ENCODE results near the gene ETV3. TPM values are rescaled to one million over a fixed set of nuclear protein-coding genes. Genes with fewer than 3 reads are reported as not detected.
"Not testable (repeated sequence)": the region's sequence is repeated elsewhere in the genome, so short reads cannot be mapped to it uniquely, and the experiment has no call there.

ETV3 gene
- total RNA-seq, 1 donor from 2014 or later: 39.0 TPM

DNA sequence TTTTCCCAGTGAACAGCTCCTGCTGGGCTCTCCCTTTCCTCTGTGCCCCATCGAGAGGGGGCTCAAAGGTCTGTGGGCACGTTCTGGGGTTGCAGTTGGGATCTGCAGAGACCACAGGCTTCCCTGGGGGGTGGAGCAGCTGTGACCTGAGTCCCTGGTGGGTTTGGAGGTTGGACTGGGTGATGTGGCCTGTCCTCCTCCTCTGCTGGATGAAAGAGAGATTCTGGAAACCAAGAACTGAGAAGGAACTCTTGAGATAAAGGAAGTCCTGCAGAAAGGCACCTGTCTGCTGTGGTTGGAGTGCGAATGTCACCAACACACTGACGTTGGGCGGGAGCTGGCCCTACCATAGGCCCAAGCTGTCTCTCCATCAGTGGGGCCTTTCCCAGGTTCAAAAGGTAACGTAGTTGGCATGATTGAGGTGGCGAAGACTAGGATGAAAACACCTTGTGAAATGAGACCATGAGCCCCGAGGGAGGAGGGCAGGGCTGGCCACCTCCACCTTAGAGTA is 35.8 kb upstream of the ETV3 start:
- Mint-ChIP-seq H3K36me3 (ENCODE audit: unreplicated experiment) (no peaks in the 10 kb centered on the region), H3K27me3 (ENCODE audit: unreplicated experiment) (no peaks in the 10 kb centered on the region), H3K9me3 (ENCODE audit: unreplicated experiment) (peaks cover 3% of the 10 kb centered on the region), H3K4me3 (ENCODE audit: unreplicated experiment) (no peak overlapping the region), H3K27ac (ENCODE audit: unreplicated experiment) (no peak overlapping the region), H3K4me1 (ENCODE audit: low read depth, unreplicated experiment) (no peaks in the 10 kb centered on the region)
- TF ChIP-seq, protein P1, sequence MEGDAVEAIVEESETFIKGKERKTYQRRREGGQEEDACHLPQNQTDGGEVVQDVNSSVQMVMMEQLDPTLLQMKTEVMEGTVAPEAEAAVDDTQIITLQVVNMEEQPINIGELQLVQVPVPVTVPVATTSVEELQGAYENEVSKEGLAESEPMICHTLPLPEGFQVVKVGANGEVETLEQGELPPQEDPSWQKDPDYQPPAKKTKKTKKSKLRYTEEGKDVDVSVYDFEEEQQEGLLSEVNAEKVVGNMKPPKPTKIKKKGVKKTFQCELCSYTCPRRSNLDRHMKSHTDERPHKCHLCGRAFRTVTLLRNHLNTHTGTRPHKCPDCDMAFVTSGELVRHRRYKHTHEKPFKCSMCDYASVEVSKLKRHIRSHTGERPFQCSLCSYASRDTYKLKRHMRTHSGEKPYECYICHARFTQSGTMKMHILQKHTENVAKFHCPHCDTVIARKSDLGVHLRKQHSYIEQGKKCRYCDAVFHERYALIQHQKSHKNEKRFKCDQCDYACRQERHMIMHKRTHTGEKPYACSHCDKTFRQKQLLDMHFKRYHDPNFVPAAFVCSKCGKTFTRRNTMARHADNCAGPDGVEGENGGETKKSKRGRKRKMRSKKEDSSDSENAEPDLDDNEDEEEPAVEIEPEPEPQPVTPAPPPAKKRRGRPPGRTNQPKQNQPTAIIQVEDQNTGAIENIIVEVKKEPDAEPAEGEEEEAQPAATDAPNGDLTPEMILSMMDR (IDR thresholded peaks at IDR 0.05; ENCODE audit: partially characterized antibody, unreplicated experiment): no peak
- DNase-seq: no peak

DNA sequence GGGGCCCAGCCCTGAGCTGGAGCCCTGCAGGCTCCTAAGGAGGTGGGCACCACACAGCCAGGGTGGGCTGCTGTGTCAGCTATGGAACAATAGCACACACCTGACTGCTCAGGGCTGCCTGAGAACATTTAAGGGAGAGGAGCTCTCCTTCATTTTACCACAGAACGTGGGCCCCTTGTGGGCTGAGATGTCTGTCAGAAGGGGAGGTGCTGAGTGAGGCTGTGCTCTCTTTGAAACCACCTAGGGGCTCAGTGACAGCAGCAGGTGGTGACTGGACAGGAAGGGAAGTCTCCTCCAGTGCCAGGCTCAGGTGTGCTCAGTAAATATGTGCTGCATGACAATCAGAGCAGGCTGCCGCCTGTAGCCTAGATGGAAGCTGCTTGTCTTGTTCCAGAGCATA is 35.0 kb upstream of the ETV3 start:
- H3K9me3 Mint-ChIP-seq (ENCODE audit: unreplicated experiment); H3K27ac Mint-ChIP-seq (ENCODE audit: unreplicated experiment); H3K4me3 Mint-ChIP-seq (ENCODE audit: unreplicated experiment); H3K36me3 Mint-ChIP-seq (ENCODE audit: unreplicated experiment); H3K4me1 Mint-ChIP-seq (ENCODE audit: low read depth, unreplicated experiment); DNase-seq; H3K27me3 Mint-ChIP-seq (ENCODE audit: unreplicated experiment): not testable (repeated sequence)

DNA sequence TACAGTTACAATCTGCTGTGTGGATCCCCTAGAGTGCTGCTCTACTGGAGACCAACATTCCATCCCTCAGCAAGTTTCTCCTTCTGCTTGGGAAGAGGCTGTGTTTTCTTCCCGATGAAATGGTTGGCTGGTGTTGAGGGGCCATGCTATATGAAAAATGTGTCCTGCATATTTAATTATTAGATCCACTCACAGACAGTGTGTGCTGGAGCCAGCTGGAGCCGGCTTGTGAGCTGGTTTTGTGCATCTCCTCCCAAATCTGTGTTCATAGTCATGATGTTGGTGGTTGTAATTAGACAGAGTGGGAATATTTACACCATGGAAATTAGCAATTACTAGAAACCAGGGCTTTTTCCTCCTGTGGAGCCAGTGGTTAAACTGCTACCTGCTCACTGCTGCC is 34.4 kb upstream of the ETV3 start:
- DNase-seq; H3K9me3 Mint-ChIP-seq (ENCODE audit: unreplicated experiment); H3K27ac Mint-ChIP-seq (ENCODE audit: unreplicated experiment); H3K4me3 Mint-ChIP-seq (ENCODE audit: unreplicated experiment); H3K4me1 Mint-ChIP-seq (ENCODE audit: low read depth, unreplicated experiment); H3K27me3 Mint-ChIP-seq (ENCODE audit: unreplicated experiment); H3K36me3 Mint-ChIP-seq (ENCODE audit: unreplicated experiment): not testable (repeated sequence)

DNA sequence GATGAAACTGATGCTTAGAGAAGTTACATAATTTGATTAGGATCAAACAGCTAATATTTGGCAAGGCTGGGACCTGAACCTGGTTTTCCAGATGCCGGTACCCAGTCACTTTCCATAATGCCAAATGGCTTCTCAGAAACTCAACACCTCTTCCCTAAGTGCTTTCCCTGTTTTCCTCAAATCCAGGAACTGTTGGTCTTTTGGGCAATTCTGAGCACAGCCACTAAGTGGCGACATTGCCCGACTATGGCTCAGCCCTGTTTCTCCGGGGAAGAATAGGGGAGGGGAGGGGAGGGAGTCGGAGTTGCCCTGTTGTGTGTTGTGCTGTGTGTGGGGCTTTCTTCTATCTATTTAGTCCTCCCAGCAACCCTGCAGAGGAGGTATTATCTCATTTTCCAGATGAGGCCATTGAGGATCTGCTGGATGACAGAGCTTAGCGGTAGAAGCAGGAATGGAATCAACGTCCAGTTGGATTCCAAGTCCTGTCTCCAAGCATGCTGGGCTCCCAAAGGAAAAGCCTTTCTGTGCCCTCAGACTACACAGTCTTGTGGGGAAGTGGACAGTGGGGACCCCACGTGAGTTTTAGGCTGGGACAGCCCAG is 33.8 kb upstream of the ETV3 start:
- H3K9me3 Mint-ChIP-seq (ENCODE audit: unreplicated experiment); H3K4me3 Mint-ChIP-seq (ENCODE audit: unreplicated experiment); H3K4me1 Mint-ChIP-seq (ENCODE audit: low read depth, unreplicated experiment); H3K27ac Mint-ChIP-seq (ENCODE audit: unreplicated experiment); H3K36me3 Mint-ChIP-seq (ENCODE audit: unreplicated experiment); H3K27me3 Mint-ChIP-seq (ENCODE audit: unreplicated experiment): not testable (repeated sequence)
- TF ChIP-seq, protein P1 (IDR thresholded peaks at IDR 0.05; ENCODE audit: partially characterized antibody, unreplicated experiment): peak; percentile 50
- peak; percentile 57 for DNase-seq

DNA sequence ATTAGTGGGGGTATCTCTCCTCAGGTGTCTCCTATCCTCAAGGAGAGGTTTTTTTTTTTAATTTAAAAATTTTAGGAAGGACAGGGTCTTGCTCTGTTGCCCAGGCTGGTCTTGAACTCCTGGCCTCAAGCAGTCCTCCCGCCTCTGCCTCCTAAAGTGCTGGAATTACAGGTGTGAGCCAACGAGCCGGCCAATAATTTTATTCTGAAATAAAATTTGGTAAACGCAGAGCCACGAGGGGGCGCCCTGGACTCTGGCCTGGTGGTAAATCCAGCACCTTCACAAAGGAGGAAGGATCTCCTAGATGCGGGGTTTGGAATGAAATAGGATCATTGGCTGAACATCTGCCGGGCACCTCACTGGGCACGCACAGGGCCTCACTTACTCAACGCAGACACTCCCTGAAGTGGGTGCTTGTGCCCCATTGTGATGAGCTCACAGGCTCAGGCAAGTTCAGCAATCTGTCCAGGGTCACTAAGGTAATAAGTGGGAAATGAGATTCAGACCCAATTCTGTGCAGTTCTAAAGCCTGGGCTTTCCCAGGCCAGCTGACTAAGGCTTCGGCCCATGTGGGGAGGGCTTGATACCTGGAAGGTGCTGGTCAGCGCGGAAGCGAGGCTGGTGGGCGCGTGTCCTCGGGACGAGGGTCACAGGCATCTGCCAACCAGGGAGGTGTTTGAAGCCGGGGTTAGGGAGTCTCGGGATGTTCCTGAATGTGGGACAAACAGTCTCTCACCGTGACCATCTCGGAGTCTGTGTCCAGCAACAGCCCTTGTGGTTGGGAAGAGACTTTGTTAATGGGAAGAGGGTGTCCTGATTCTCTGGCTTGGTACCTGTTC is 32.7 kb upstream of the ETV3 start:
- no peaks in the 10 kb centered on the region for H3K36me3 Mint-ChIP-seq (ENCODE audit: unreplicated experiment)
- H3K9me3 Mint-ChIP-seq (ENCODE audit: unreplicated experiment): peaks cover 3% of the 10 kb centered on the region
- peaks cover 3% of the 10 kb centered on the region for H3K4me1 Mint-ChIP-seq (ENCODE audit: low read depth, unreplicated experiment)
- peak; percentile 75 for DNase-seq
- TF ChIP-seq, protein P1 (IDR thresholded peaks at IDR 0.05; ENCODE audit: partially characterized antibody, unreplicated experiment): peak; percentile 73
- no peaks in the 10 kb centered on the region for H3K27me3 Mint-ChIP-seq (ENCODE audit: unreplicated experiment)
- no peak overlapping the region for H3K27ac Mint-ChIP-seq (ENCODE audit: unreplicated experiment)
- H3K4me3 Mint-ChIP-seq (ENCODE audit: unreplicated experiment): no peak overlapping the region

DNA sequence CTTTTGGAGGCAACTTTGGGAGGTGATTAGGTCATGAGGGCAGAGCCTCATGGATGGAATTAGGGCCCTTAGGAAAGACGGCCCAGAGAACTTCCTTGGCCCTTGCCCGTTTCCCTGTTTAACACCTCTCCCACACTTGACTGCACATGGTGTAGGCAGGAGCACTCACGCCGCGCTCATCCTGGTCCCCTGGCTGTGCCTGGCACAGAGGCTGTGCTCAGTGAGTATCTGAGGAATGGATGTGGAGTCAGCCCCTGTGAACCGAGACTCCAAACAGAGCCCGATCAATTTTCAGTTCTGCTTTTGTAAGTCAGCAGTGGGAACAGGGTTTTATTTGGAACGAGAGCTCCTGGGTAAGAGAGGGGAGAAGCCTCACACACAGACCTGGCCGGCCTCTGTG is 29.8 kb upstream of the ETV3 start:
- Mint-ChIP-seq H3K36me3 (ENCODE audit: unreplicated experiment) (no peaks in the 10 kb centered on the region), H3K9me3 (ENCODE audit: unreplicated experiment) (peaks cover 3% of the 10 kb centered on the region), H3K4me3 (ENCODE audit: unreplicated experiment) (no peak overlapping the region), H3K27me3 (ENCODE audit: unreplicated experiment) (no peaks in the 10 kb centered on the region), H3K4me1 (ENCODE audit: low read depth, unreplicated experiment) (peaks cover 5% of the 10 kb centered on the region), H3K27ac (ENCODE audit: unreplicated experiment) (no peak overlapping the region)
- DNase-seq: no peak
- TF ChIP-seq, protein P1 (IDR thresholded peaks at IDR 0.05; ENCODE audit: partially characterized antibody, unreplicated experiment): no peak
